ENCODE results near the gene FCGR3A.
"Not testable (repeated sequence)": the region's sequence is repeated elsewhere in the genome, so short reads cannot be mapped to it uniquely, and the experiment has no call there.

The FCGR3A gene

GRCh38 chr1:161529463-161530104, 20.0 kb downstream of the FCGR3A start:
- FAIRE-seq = not testable (repeated sequence)

- not testable (repeated sequence) for FAIRE-seq
Observed at GRCh38 chr1:161528550-161528949, 21.1 kb downstream of the FCGR3A start.

GRCh38 chr1:161525918-161526317, 23.7 kb downstream of the FCGR3A start:
- FAIRE-seq = not testable (repeated sequence)

GRCh38 chr1:161525321-161525720, 24.3 kb downstream of the FCGR3A start:
- FAIRE-seq = not testable (repeated sequence)

GRCh38 chr1:161524742-161525291, 24.8 kb downstream of the FCGR3A start:
- FAIRE-seq = not testable (repeated sequence)

- not testable (repeated sequence) for FAIRE-seq
Observed at GRCh38 chr1:161523817-161524741, 25.5 kb downstream of the FCGR3A start, which contains the start of gene HSPA6. Gene HSPA6, plus strand, starts transcription at chr1:161524540. Its CDS starts 119 bp downstream, at chr1:161524659.

GRCh38 chr1:161523041-161523816, 26.4 kb downstream of the FCGR3A start:
- not testable (repeated sequence) for FAIRE-seq

- FAIRE-seq = not testable (repeated sequence)
Observed at GRCh38 chr1:161513953-161514352, 35.7 kb downstream of the FCGR3A start.

GRCh38 chr1:161513448-161513780, 36.2 kb downstream of the FCGR3A start:
- FAIRE-seq = not testable (repeated sequence)

GRCh38 chr1:161512636-161513447, 36.8 kb downstream of the FCGR3A start:
- not testable (repeated sequence) for FAIRE-seq

- no peak for FAIRE-seq
Observed at GRCh38 chr1:161511756-161512060, 37.9 kb downstream of the FCGR3A start.

GRCh38 chr1:161511018-161511755, 38.4 kb downstream of the FCGR3A start:
- no peak for FAIRE-seq

GRCh38 chr1:161510477-161510876, 39.1 kb downstream of the FCGR3A start:
- no peak for FAIRE-seq

GRCh38 chr1:161506336-161507223, 43.0 kb downstream of the FCGR3A start:
- FAIRE-seq = no peak

GRCh38 chr1:161505686-161506085, 43.9 kb downstream of the FCGR3A start:
- no peak for FAIRE-seq

- FAIRE-seq = no peak
Observed at GRCh38 chr1:161503394-161503748, 46.2 kb downstream of the FCGR3A start.

GRCh38 chr1:161502641-161503393, 46.8 kb downstream of the FCGR3A start:
- no peak for FAIRE-seq

- FAIRE-seq = no peak
Observed at GRCh38 chr1:161502181-161502580, 47.4 kb downstream of the FCGR3A start.

GRCh38 chr1:161501234-161501633, 48.4 kb downstream of the FCGR3A start:
- no peak for FAIRE-seq
